GM10847 (cell line): ENCODE results near the gene TMEM171.

Source experiments
- POLR2A ChIP-seq: IDR thresholded peaks from 2 replicates; pipeline ENCODE4 v1.6.1; 2011; ENCODE audit not compliant: insufficient read length; ENCODE audit errors: extremely low read depth

The TMEM171 gene, protein sequence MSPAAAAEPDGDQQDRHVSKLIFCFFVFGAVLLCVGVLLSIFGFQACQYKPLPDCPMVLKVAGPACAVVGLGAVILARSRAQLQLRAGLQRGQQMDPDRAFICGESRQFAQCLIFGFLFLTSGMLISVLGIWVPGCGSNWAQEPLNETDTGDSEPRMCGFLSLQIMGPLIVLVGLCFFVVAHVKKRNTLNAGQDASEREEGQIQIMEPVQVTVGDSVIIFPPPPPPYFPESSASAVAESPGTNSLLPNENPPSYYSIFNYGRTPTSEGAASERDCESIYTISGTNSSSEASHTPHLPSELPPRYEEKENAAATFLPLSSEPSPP

DNA sequence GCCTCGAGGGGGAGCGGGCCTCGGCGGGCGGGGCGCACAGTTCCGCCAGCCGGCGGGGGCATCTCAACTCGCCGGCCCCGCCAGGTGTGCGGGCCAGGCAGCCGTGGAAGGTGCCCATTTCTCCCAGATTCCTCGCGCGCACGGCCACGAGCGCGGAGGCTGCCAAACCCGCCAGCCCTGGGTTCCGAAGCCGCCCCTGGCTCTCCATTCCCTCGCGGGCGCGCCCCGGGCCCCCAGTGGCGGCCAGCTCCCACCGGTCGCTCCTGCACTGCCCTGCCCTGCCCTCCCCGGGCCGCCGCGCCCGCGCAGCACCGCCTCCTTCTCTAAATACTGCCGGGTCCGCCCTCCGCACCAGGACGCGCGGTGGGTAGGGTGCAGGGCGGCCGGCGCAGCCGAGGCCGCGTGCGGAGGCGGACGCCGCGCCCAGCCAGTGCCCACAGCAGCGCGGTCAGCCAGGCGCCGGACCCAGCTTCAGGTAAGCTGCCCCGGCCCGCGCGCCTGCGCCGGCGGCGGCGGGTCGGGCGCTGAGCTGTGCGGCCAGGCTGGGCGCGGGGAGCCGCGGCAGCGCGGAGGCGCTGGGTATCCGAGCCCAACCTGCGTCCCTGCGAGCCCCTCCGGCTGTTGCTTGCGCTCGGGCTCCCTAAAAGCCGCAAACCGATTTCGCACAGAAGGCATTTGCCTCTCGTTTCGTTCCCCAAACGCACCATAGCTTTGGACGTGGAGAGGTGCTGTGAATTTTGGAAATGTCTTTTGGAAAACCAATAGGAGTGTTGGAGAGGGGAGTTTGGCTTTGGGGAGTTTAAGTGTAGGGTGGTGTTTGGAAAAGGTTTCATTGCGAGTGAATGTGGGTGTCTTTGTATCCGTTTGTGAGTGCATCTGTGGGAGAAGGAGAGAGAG is at the start of gene TMEM171:
Gene TMEM171 (plus strand): TSS at position 354 of the 897 bp plus-strand sequence. CDS start 2,799 bp downstream, outside the sequence.
- TF ChIP-seq POLR2A, result no peak

DNA sequence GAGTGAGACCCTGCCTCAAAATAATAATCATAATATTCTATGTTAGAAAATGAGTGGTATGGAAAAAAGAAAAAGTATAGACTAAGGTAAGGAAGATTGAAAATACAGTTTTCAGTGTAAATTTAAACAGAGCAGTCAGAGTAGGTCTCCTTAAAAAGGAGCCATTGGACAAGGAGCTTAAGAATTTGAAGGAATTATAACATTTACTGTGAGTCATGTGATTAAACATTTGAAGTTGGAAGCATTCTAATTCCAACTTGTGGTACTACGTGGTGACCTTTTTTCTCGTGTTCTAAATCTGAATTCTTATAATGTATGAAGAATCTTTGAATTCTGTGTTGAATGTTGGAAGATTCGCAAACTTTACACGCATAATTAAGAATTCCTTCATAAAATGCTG is 39.3 kb upstream of the TMEM171 start:
- no peak for TF ChIP-seq POLR2A

DNA sequence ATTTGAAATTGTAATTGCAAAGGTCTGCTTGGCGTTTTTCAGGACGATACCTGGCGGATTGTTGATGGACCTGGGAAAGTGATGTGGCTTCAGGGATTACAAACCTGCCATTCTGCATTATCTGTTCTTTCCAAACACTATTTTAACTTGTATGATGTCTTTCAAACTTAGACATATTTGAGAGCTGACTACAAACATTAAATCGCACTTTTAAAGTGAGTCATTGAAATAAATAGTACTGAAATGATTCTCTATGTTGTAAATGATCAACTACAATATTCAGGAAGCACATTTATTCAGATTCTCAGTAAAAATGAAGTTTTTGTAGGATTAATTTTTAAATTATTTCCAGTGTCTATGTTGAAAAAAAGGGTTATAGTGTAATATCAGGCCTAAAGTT is 32.3 kb upstream of the TMEM171 start:
- no peak for TF ChIP-seq POLR2A

DNA sequence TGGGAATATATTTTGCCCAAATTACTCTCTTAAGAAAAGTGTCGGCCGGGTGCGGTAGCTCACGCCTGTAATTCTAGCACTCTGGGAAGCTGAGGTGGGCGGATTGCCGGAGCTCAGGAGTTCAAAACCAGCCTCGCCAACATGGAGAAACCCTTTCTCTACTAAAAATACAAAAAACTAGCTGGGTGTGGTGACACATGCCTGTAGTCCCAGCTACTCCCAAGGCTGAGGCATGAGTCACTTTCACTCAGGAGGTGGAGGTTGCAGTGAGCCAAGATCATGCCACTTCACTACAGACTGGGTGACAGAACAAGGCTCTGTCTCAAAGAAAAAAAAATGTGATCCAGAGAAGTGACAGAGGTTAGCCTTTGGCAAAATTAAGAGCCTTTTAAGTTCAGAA is 26.4 kb upstream of the TMEM171 start:
- TF ChIP-seq POLR2A, result no peak

DNA sequence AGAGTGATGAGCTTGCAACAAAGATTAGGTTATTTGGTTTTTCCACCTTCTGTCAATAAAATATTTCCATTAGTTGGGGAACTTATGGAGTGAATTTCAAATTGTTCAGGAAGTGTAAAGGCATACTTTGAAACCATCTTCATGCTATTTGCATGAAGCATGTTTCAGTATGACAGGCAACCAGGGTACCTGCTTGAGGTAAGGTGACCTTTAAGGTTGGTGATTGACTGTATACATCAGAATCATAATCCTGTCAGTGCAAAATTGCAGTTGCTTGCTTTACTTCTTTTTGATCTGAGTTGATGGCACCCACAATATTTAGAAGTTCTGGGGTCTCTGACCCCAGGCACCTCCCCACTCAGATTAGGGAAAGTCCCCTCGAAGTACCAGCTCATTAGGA is 26.0 kb upstream of the TMEM171 start:
- TF ChIP-seq POLR2A, result no peak

DNA sequence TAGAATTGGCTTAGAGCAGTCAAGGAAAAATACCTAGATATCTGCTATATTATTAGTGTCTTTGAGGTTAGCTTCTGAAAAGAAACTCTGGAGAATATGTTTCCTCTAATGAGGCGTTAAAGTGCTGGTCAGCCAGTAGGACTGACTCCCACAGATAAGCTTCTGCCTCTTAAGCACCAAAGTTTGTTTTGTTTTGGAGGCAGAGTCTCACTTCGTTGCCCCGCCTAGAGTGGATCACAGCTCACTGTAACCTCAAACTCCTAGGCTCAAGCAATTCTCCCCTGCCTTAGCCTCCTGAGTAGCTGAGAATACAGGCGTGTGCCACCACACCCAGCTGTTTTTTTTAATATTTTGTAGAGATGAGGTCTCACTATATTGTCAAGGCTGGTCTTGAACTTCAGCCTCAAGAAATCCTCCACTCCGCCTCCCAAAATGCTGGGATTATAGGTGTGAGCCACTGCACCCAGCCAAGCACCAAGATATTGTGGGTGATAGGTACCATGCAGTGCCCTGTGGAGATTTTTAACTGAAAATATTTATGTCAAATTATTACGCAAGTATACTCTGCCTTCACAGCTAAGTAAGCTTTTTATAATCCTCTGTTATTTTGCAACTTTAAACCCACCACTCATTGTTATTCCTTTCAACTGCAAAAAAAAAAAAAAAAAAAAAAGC is 24.7 kb upstream of the TMEM171 start:
- TF ChIP-seq POLR2A, result no peak

DNA sequence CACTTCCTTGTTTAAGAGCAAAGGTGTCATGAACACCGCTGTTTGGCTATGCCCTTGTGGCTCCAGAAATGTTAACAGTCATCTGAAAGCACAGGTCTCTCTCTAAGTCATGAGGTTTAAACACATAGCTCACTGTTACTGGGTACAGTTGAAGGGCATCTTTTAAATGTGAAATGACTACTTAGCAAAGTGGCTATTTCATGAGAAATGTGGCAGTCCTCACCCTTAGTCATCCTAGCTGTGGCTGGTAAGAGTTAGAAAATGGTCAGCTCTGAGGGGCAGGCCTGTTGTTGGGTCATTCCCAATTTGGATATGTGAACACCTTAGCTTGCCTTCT is 24.2 kb upstream of the TMEM171 start:
- no peak for TF ChIP-seq POLR2A

DNA sequence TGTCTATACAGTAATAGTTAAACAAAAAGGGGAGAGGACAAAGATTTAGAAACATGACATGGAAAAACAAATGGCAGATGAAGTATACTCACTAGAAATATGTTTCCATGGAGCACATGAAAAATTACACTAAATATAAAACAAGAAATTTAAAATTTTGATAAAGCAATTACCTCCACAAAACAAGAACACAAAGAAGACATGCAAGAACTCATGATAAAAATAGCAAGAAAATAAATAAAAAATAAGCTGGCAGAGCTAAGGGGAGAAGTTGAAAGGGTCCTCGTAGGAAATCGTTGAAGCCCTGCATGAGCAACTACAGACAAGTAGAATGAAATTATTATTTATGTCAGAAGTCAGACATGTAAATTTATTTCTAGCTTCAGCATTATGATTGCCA is 22.6 kb upstream of the TMEM171 start:
- TF ChIP-seq POLR2A, result no peak

DNA sequence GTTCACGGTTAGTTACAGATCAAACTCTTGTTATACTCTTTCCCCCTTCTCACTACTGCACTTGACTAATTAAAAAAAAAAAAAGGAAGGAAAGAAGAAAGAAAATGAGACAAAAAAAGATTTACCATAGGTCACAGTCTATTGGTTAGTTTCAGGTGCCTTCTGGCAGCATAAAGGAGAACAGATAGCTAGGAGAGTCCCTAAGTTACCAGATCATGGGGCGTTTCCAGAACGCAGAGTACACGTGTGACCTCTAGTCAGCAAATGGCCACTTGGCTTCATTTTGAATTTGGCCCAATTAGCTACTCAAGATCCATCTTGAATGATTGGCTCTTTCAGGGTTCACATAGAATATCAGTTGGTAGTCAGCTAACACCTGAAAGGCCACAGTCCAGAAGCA is 20.3 kb upstream of the TMEM171 start:
- TF ChIP-seq POLR2A, result no peak

DNA sequence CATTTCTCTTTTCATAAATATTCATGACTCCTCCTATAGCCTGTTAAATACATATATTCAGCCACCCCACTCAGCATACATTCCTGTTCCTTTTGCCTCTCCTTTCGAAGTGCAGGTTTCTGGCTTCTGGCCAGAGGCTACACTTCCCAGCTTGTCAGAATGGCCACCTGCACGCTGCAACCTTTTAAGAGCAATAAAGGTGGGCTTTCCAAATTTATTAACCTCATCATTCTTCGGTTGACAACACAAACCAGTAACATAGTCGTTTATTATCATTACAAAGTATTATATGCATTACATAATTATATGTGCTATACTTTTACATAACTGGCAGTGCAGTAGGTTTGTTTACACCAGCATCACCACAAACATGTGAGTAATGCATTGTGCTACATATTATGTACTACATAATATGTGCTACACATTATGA is 16.5 kb upstream of the TMEM171 start:
- TF ChIP-seq POLR2A, result no peak

DNA sequence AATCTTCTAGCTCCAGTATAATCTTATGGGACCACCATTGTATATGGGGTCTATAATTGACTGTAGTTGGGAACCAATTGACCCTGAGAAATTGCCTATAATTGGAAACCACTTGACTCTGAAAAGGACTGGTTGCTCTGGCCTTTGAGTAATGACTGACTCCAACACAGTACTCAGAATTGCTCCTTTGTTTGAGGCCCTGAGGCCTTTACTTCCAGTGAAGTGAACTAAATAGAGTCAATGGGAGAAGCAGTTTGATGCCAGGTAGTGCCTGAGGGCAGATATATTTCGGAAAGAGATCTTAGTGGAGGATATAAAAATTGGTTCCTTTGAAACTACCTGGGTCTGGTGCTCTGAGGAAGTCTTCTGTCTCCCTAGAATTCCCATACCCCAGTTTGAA is 16.0 kb upstream of the TMEM171 start:
- TF ChIP-seq POLR2A, result no peak

DNA sequence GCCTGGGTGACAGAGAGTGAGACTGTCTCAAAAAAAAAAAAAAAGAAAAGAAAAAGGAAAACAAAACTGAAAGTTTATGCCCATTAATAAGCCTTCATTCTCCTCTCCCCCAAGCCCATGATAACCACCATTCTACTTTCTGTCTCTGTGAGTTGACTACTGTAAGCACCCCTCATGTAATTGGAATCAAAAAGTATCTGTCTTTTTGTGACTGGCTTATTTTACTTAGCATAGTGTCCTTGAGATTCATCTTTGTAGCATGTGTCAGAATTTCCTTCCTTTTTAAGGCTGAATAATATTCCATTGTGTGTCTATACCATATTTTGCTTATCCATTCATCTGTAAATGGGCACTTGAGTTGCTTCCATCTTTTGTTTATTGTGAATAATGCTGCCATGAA is 14.0 kb upstream of the TMEM171 start:
- no peak for TF ChIP-seq POLR2A

DNA sequence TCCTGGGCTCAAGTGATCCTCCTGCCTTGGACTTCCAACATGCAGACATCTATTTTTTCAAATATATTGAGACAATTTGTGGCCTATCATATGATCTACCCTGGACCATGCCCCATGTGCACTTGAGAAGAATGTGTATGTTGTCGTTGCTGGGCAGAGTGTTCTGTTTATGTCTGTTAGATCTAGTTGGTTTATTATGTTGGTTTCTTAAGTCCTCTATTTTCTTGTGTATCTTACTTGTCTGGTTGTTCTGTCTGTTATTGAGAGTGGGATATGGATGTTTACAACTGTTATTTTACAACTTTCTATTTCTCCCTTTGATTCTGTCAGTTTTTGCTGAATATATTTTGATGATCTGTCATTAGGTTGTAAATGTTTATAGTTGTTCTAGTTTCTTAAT is 10.2 kb upstream of the TMEM171 start:
- TF ChIP-seq POLR2A, result no peak

DNA sequence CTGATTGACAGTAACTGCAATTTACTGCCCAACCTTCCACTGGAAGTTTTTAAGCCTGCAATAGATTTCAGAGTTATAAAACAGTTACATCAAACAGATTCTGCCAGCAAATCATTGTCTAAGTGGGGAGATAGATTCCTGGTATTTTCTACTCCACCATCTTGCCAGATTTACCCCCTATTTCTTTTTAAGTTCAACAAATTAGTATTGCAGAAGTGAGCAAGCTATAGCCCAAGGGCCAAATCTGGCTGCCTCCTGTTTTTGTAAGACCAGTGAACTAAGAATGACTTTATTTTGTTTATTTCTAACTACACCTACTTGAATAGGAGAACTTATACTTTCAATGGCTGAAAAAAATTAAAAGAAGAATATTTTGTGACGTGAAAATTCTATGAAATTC is 8.8 kb upstream of the TMEM171 start:
- TF ChIP-seq POLR2A, result no peak

DNA sequence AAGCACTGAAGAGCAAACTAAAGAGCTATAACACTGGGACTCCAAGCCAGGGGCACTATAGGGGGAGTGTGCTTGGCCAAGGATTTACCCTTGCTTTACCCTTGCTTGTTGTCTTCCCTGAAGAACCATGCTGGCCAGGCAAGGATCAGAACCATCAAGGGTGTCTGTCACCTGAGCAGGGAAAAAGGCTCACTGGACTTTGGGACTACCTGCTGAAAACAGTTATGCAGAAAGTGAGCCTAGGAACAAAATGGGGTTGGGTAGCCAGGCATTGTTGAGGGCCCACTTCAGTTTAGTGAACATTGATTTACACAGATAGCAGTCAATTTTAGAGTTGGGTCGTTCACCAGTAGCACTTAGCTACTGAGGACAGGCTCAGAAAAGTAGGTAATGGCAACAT is 8.0 kb upstream of the TMEM171 start:
- no peak for TF ChIP-seq POLR2A
